ENCODE data around the gene SNAPC2.
"Not testable (repeated sequence)": the region's sequence is repeated elsewhere in the genome, so short reads cannot be mapped to it uniquely, and the experiment has no call there.

The SNAPC2 gene

GRCh38 chr19:7888826-7889217 is 31.3 kb upstream of the SNAPC2 start:
- DNase-seq (ENCODE audit: low spot score) = no peak

- not testable (repeated sequence) for DNase-seq (ENCODE audit: low spot score)
Observed at GRCh38 chr19:7893362-7894101, 26.6 kb upstream of the SNAPC2 start.

GRCh38 chr19:7894612-7895309 is 25.4 kb upstream of the SNAPC2 start:
- no peak for DNase-seq (ENCODE audit: low spot score)

GRCh38 chr19:7895565-7895964 is 24.6 kb upstream of the SNAPC2 start:
- DNase-seq (ENCODE audit: low spot score) = no peak

GRCh38 chr19:7897292-7897691 is 22.8 kb upstream of the SNAPC2 start:
- DNase-seq (ENCODE audit: low spot score) = no peak

- no peak for DNase-seq (ENCODE audit: low spot score)
Observed at GRCh38 chr19:7898967-7899366, 21.2 kb upstream of the SNAPC2 start.

- no peak for DNase-seq (ENCODE audit: low spot score)
Observed at GRCh38 chr19:7899751-7900378, 20.3 kb upstream of the SNAPC2 start.

GRCh38 chr19:7900401-7900870 is 19.7 kb upstream of the SNAPC2 start:
- DNase-seq (ENCODE audit: low spot score) = no peak

- no peak for DNase-seq (ENCODE audit: low spot score)
Observed at GRCh38 chr19:7900931-7901330, 19.2 kb upstream of the SNAPC2 start.

GRCh38 chr19:7901337-7901736 is 18.8 kb upstream of the SNAPC2 start:
- no peak for DNase-seq (ENCODE audit: low spot score)

GRCh38 chr19:7902796-7903243 is 17.3 kb upstream of the SNAPC2 start:
- no peak for DNase-seq (ENCODE audit: low spot score)

GRCh38 chr19:7903244-7904073 is 16.7 kb upstream of the SNAPC2 start, which contains the start of gene MAP2K7:
Gene MAP2K7 (plus strand): TSS chr19:7903877. CDS start chr19:7903945, 68 bp downstream.
- peak; percentile 100 for DNase-seq (ENCODE audit: low spot score)

- peak; percentile 61 for DNase-seq (ENCODE audit: low spot score)
Observed at GRCh38 chr19:7904074-7905020, 15.8 kb upstream of the SNAPC2 start.

GRCh38 chr19:7905268-7905667 is 14.9 kb upstream of the SNAPC2 start:
- no peak for DNase-seq (ENCODE audit: low spot score)

- DNase-seq (ENCODE audit: low spot score) = no peak
Observed at GRCh38 chr19:7905859-7906258, 14.3 kb upstream of the SNAPC2 start.

- no peak for DNase-seq (ENCODE audit: low spot score)
Observed at GRCh38 chr19:7907122-7907521, 13.0 kb upstream of the SNAPC2 start.

GRCh38 chr19:7907544-7907943 is 12.6 kb upstream of the SNAPC2 start:
- DNase-seq (ENCODE audit: low spot score) = no peak

GRCh38 chr19:7908078-7908699 is 11.9 kb upstream of the SNAPC2 start:
- DNase-seq (ENCODE audit: low spot score) = no peak

- DNase-seq (ENCODE audit: low spot score) = no peak
Observed at GRCh38 chr19:7908742-7909461, 11.2 kb upstream of the SNAPC2 start.

Measured in CD4-positive, alpha-beta T cell treated with Interleukin-2 at 100 ng/mL for 4 hours (primary cell).